GM21737 (cell line): ENCODE data around the gene GZMM.

Source experiments
- ATAC-seq: cut with Tn5 transposase; IDR thresholded peaks from one replicate; pipeline ENCODE4 v1.9.1; 2021; ENCODE audit warnings: mild to moderate bottlenecking, moderate library complexity; ENCODE audit not compliant: unreplicated experiment

The GZMM gene

DNA sequence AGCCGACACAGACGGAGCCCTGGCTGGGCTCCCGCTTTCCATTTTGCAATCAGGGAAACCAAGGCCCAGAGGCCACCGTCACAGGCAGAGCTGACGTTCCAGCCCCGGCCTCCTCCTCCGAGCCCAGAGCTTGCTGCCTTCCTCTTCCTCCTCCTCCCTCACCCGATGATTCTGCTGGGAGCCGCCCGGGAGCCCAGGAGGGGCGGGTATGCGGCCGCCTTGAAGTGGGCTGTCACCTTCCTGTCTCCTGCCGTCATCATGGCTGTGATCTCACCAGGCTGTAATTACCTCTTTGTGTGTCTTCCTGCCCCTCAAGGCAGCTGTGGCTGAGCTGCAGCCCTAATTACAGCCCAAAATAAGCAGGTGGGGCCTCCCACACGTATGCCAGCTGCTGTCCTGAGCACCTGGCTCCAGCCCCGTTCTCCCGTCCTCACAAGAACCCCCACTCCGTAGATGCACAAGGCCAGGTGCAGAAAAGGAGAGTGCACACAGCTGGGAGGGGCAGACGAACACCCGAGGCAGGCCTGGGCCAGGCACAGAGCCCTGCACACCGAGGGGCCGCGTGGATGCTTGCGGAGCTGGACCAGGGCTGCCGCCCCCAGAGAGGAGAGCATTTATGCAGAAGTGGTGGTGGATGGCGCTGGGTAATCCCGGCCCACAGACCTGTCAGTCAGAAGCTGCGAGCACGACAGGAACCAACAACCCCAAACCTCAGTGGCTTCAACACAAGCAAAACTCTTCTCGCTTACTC is 32.6 kb upstream of the GZMM start:
- no peak for ATAC-seq

DNA sequence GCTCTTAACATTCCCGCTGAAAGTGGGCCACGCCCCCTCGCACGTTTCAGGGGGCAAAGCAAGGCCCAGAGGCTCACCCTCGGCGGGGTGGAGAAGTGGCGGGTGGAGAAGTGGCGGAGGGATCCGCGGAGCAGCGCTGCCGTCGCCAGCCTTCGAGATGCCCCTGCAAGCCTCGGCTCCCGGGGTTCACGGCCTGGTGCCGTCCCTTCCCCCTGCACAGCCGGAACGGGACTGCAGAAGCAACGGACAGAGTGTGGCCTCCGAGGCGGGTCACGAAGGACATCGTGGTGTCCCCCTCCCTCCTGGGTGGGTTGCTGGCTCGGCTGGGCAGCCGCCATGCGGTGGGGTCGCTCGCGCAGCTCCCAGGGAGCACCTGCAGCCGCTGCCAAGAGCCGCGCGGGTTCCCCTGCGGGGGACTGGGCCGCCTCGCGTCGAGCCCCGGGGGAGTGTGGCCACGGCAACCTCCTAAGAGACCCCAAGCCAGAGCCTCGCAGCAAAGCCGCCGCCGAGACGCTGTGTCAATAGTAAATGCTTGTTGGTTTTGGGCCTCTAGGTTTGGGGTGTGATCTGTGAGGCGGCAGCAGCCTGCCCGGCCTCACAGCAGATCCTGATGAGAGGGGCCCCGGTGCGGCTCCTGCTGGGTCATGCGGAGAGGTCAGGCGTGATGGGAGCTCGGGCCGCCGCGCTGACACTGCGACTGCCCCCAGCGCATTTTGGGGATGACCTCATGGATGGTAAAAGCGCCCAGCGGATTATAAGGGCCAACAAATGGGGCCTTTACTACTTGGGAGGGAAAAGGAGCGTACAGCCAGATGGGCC is 31.1 kb upstream of the GZMM start:
- no peak for ATAC-seq

GRCh38 chr19:513368-514165 is 30.3 kb upstream of the GZMM start:
- no peak for ATAC-seq

DNA sequence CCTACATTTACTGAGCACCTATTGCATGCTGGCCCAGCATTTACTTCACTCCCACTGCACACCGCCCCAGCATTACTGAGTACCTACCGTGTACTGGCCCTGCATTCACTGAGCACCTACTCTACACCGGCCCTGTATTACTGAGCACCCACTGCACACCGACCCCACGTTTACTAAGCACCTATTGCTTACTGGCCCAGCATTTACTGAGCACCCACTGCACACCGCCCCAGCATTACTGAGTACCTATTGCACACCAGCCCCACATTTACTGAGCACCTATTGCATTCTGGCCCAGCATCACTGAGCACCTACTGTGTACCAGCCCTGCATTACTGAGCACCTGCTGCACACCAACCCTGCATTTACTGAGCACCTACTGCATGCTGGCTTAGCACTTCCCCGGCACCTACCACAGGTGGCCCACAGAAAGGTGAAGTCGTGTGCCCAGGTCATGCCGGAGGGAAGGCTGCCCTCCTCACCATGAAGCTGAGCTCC is 29.6 kb upstream of the GZMM start:
- no peak for ATAC-seq

DNA sequence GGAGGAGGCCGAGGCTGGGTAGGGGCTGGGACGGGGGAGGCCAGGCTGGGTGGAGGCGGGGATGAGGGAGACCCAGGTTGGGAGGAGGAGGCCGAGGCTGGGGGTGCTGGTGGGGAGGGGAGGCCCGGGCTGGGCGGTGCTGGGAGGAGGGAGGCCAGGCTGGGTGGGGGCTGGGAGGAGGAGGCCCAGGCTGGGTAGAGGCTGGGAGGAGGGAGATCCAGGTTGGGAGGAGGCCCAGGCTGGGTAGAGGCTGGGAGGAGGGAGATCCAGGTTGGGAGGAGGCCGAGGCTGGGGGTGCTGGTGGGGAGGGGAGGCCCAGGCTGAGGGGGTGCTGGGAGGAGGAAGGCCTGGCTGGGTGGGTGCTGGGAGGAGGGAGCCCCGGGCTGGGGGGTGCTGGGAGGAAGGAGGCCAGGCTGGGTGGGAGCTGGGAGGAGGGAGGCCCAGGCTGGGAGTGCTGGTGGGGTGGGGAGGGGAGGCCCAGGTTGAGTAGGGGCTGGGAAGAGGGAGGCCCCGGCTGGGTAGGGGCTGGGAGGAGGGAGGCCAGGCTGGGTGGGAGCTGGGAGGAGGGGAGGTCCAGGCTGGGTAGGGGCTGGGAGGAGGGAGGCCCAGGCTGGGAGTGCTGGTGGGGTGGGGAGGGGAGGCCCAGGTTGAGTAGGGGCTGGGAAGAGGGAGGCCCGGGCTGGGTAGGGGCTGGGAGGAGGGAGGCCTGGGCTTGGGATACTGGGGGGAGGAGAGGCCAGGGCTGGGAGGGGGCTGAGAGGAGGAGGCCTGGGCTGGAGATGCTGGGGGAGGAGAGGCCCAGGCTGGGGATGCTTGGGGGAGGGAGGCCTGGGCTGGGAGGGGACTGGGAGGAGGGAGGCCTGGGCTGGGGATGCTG is 25.9 kb upstream of the GZMM start:
- ATAC-seq: no peak

DNA sequence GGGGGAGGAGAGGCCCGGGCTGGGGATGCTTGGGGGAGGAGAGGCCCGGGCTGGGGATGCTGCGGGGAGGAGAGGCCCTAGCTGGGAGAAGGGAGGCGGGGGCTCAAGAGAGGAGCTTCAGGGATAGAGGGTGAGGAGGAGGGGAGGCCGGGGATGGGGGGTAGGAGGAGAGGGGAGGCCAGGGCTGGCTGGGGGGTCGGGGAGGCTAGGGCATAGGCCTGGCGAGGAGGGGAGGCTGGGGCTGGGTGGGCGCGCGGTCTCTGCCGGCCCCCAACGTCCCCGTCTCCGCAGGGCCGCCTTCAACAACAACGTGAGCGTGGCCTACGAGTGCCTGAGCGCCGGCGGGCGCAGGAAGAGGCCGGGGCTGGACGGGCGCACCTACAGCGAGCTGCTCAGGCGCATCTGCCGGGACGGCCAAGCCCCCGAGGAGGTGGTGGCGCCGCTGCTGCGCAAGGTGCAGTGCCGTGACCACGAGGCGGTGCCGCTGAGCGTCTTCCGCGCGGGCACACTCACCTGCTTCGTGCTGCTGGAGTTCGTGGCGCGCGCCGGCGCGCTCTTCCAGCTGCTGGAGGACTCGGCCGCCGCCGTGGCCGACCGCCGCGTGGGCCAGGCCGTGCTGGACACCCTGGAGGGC is 25.1 kb upstream of the GZMM start:
- ATAC-seq: no peak

- ATAC-seq: no peak
Measured at GRCh38 chr19:519449-519865, 24.4 kb upstream of the GZMM start.

DNA sequence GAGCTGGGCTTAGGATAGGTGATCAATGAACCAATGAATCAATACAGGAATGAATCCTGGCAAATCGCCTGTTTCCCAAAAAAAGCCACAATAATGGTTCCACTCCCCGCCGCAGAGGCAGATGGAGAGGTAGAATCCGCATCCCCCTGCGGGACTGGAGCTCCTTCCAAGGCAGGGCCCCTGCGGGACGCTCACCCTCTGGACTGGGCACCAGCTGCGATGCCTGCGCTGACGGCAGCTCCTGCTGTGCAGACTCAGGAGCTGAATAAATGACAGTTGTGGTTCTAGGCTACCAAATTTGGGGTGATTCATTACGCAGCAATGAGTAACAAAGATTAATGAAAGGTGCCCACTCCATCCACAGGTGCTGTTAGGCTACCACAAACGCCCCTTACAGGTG is 21.1 kb upstream of the GZMM start:
- ATAC-seq: no peak

GRCh38 chr19:524062-524674 is 19.7 kb upstream of the GZMM start:
- ATAC-seq: no peak

DNA sequence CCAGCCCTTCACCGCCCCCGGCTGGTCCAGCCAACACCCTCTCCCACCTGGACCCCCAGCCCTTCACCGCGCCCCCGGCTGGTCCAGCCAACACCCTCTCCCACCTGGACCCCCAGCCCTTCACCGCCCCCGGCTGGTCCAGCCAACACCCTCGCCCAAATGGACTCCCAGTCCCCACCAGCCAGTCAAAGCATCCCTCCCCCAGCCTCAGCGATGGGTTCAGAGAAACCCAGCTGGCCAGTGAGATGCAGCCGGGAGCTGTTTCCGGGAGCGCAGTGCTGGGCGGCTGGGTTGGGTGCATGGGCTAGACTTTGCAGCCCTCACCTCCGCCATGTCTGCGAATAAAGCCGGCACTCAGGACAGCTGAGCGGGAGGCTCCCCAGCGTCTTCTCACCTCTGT is 18.8 kb upstream of the GZMM start:
- ATAC-seq: no peak

DNA sequence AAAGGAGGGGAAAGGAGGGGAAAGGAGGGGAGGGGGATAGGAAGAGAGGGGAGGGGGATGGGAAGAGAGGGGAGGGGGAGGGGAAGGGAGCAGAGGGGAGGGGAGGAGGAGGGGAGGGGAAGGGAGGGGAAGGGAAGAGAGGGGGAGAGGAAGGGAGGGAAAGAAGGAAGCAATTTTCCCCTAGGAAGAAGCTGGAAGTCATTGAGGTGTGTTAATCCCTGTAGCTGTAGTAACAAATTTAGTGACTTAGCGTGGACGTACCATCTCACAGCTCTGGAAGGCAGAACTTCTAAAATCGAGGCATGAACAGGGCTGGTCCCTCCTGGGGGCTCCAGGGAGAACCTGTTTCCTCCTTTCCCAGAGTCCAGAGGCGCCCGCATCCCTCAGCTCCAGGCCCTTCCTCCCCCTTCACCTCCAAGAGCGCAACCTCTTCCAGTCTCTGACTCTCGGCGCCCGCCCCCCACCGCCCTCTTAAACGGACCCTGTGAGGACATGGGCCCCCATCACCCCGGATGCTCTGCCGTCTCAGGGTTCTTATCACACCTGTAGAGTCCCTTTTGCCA is 17.9 kb upstream of the GZMM start:
- no peak for ATAC-seq

DNA sequence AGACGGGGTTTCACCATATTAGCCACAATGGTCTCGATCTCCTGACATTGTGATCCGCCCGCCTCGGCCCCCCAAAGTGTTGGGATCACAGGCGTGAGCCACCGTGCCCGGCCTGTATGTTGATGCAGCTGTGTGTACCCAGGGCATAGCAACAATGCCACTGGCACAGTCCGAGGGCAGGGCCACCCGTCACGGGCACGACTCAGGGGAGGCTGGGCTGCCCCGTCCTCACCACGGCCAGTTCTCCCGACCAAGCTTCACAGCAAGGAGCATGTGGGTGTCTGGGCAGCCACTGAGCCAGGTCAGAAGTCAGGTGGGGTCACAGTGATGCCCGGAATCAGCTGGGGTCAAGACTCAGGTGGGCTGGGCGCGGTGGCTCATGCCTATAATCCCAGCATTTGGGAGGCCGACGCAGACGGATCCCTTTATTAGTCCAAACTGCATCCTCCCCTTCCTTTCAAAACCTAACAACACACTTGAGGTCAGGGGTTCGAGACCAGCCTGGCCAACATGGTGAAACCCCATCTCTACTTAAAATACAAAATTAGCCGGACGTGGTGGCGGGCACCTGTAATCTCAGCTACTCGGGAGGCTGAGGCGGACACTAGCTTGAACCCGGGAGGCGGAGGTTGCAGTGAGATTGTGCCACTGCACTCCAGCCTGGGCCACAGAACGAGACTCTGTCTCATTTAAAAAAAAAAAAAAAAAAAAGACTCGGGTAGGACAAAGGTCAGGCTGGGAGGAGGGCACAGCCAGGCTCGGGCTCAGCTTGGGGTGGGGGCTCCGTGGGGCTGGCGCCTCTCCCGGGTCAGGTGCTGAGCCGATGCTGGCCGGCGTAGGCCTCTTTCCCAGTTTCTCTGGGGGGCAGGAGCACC is 13.5 kb upstream of the GZMM start:
- ATAC-seq: no peak

DNA sequence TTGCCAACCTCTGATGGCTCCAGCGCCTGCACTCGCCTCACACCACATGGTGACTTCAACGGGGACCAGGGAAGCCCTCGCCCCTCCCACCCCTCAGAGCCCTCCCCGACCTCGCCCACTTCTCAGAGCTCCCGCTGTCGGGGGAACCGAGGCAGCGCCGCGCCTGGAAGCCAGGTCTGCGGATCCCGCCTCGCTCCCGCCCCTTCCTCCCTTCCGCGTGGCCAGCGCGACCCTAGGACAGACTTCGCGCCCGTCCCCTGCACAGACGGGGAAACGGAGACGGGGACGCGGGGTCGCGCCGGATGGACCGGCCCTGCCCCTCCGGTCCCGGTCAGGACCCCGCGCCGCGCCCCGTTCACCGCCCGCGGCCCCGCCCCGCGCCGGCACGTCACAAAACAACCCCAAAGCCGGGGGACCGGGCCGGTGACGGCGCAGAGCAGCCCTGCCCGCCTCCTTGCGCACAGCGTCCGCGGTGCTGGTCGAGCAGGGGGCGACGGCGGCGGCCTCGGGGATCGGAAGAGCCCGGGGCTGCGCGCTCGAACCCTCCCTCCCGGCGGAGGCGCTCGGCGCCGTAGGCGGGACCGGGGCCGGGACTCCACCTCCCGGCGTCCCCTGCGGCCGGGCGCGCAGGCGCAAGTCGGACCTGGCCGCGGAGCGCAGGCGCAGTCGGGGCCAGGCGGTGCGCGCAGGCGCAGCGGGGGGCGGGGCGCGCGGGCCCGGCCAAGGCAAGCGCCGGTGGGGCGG is 12.7 kb upstream of the GZMM start:
- ATAC-seq: peak; percentile 58

GRCh38 chr19:531753-532560 is 11.9 kb upstream of the GZMM start, which contains the start of gene CDC34:
TSS of gene CDC34 (plus strand) at chr19:531760. CDS start at chr19:531932, 172 bp downstream.
- ATAC-seq: peak; percentile 11

DNA sequence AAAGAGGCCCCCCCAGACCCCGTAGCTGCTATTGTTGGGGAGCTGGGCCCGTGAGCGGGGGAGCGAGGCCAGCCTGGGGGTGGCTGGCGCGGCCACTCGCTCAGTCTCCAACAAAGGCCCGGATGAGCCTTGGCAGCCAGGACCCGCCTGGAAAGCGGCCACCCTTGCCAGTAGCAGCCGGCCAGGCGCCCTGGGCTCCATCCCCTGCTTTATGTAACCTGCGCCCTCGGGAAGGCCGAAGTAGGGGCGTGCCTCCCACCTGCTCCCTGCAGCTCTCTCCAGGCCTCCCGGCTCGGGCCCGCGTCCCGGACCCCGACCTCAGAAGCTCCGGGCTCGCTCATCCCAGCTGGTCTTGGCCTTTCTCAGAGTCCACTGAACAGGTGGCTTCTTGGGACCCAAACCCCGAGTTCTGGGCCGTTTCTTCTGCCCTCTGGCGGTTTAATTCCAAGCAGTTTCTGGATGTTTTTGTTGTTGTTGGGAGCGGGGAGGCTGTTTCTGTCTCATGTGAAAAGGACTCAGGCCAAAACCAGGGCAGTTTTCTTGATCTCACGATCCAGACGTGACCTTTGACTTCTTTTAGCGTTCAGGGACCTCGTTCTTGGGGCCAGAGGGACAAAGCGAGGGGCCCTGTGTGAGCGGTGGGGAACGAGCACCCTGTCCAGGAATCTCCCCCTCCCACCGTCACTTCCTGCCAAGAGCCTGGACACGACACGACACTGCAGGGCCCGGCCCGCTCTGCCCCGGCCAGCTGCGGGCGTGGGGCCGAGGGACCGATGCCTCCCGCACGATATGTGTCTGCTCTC is 11.1 kb upstream of the GZMM start:
- ATAC-seq: no peak
